ENCODE data around the gene UCK2. TPM values are rescaled to one million over a fixed set of nuclear protein-coding genes. Genes with fewer than 3 reads are reported as not detected.

Gene UCK2
- total RNA-seq, 1 experiment from 2014 or later: 77.9 TPM

GRCh38 chr1:165816826-165817497, 10.5 kb upstream of the UCK2 start:
- Histone ChIP-seq H2BK20ac (ENCODE audit: low read depth, low read length, poor library complexity, severe bottlenecking) (no peak overlapping the region), H3K27ac (ENCODE audit: insufficient read length, low read depth, low read length) (no peak overlapping the region), H3K56ac (ENCODE audit: insufficient read length, low read depth, low read length) (no peak overlapping the region), H2BK15ac (ENCODE audit: low read depth, low read length) (no peak overlapping the region), H2BK12ac (ENCODE audit: insufficient read length, low read depth, low read length) (no peak overlapping the region), H2BK5ac (ENCODE audit: insufficient read length, low read length) (no peak overlapping the region), H4K91ac (ENCODE audit: insufficient read length, low read depth, low read length) (no peak overlapping the region), H4K20me1 (ENCODE audit: control insufficient read depth, insufficient read depth, insufficient read length) (no peaks in the 10 kb centered on the region), H3K79me1 (ENCODE audit: insufficient read depth, low read depth, low read length, poor library complexity, severe bottlenecking) (no peaks in the 10 kb centered on the region), H3K4me2 (ENCODE audit: insufficient read depth, insufficient read length, low read length) (no peak overlapping the region), H3K4ac (ENCODE audit: low read depth, low read length) (no peak overlapping the region), H3K14ac (ENCODE audit: insufficient read depth, low read length) (no peak overlapping the region), H3K9ac (ENCODE audit: extremely low read depth, insufficient read length, low read length) (no peak overlapping the region), H3K27me3 (ENCODE audit: insufficient read depth, low read length) (no peaks in the 10 kb centered on the region), H2AFZ (ENCODE audit: low read length) (no peak overlapping the region), H3K23me2 (ENCODE audit: insufficient read length, low read depth, low read length, poor library complexity, severe bottlenecking) (no peaks in the 10 kb centered on the region), H3K79me2 (ENCODE audit: insufficient read depth, low read length) (no peaks in the 10 kb centered on the region), H2BK120ac (ENCODE audit: low read depth, low read length, poor library complexity, severe bottlenecking) (no peak overlapping the region), H2AK5ac (ENCODE audit: insufficient read length, low read length) (no peak overlapping the region), H3T11ph (ENCODE audit: low read length) (no peak overlapping the region), H4K8ac (replicated peaks; ENCODE audit: insufficient read length, low read depth, low read length) (no peak overlapping the region), H3K23ac (ENCODE audit: insufficient read length, low read depth, low read length) (no peak overlapping the region), H3K9me3 (ENCODE audit: control insufficient read depth, low read depth, low read length) (no peaks in the 10 kb centered on the region), H3K4me1 (ENCODE audit: insufficient read depth, low read length) (no peaks in the 10 kb centered on the region), H4K5ac (ENCODE audit: insufficient read length, low read depth, low read length) (no peak overlapping the region), H3K18ac (ENCODE audit: insufficient read length, low read depth, low read length) (no peak overlapping the region)
- no peak for TF ChIP-seq CTCF (conservative IDR thresholded peaks at IDR 0.05)
- no CpG with 5 or more reads among the region's 13 CpGs for WGBS (ENCODE audit: extremely low coverage, insufficient read length, low lambda C conversion rate)
- H3K9me3 Mint-ChIP-seq: no peaks in the 10 kb centered on the region
- DNase-seq: no peak
- 0 out of 7 replicates have a peak, but pooled peaks cover 0 to 2% (median 0%) of the 10 kb centered on the region in 3 experiments for H3K36me3 Mint-ChIP-seq (ENCODE audit: insufficient read depth in 1 of 3, low read depth in 3 of 3)
- no peak overlapping the region for H3K4me3 Mint-ChIP-seq
- peaks cover 2% of the 10 kb centered on the region; the same call in 1 of the 2 replicates for H3K27me3 Mint-ChIP-seq (ENCODE audit: low read depth)
- no peaks in the 10 kb centered on the region for H3K4me1 Mint-ChIP-seq
- no peak overlapping the region for H3K27ac Mint-ChIP-seq
